Retinal pigment epithelial cell (primary cell): ENCODE results near the gene NVL.

ENCODE experiments used
- DNase-seq: peaks from one replicate; pipeline ENCODE4 v3.0.0-alpha.2; 2010; ENCODE audit warnings: low read depth
- H3K4me3 ChIP-seq: 2 replicates; pipeline ENCODE4 v1.5.1; 2011; ENCODE audit warnings: mild to moderate bottlenecking, low read length, control low read depth, moderate library complexity
- TF ChIP-seq, protein P1 (sequence below): conservative IDR thresholded peaks from 2 replicates; pipeline ENCODE4 v1.5.1; 2011; ENCODE audit warnings: low read depth, low read length, control low read depth, inconsistent platforms

NVL gene

DNA sequence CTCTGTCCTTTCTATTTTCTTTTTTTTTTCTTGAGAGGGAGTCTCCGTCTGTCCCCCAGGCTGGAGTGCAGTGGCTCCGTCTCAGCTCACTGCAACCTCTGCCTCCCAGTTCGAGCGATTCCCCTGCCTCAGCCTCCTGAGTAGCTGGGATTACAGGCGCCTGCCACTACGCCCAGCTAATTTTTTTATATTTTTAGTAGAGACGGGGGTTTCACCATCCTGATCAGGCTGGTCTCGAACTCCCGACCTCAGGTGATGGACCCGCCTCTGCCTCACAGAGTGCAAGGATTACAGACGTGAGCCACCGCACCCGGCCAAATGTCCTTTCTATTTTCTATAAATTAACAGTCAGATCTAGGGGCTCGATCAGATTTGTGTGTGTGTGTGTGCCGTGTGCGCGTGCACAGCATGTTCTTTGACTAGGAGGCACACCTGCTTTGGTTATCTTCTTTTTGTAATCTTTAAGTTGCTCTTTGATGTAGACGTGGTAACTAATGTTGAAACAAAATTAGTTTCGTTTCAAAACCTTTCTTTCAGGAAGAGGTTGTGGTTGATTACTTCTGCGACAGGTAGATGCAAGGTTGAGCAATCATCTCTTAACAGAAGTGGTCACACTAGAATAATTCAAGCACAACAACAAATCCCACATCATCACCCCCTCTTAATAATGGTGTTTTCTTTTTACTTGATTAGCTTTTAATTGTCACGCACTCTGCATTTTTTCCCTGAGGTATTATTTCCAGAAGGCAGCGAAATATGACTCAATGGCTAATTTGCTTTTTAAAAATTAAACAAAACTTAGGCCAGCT, 147.7 kb downstream of the NVL start:
- peak overlapping the region; percentile 72 for H3K4me3 ChIP-seq
- TF ChIP-seq, protein P1, sequence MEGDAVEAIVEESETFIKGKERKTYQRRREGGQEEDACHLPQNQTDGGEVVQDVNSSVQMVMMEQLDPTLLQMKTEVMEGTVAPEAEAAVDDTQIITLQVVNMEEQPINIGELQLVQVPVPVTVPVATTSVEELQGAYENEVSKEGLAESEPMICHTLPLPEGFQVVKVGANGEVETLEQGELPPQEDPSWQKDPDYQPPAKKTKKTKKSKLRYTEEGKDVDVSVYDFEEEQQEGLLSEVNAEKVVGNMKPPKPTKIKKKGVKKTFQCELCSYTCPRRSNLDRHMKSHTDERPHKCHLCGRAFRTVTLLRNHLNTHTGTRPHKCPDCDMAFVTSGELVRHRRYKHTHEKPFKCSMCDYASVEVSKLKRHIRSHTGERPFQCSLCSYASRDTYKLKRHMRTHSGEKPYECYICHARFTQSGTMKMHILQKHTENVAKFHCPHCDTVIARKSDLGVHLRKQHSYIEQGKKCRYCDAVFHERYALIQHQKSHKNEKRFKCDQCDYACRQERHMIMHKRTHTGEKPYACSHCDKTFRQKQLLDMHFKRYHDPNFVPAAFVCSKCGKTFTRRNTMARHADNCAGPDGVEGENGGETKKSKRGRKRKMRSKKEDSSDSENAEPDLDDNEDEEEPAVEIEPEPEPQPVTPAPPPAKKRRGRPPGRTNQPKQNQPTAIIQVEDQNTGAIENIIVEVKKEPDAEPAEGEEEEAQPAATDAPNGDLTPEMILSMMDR: no peak
- DNase-seq: no peak

- TF ChIP-seq, protein P1: no peak
- H3K4me3 ChIP-seq: no peak overlapping the region
- DNase-seq: no peak
Measured at GRCh38 chr1:224181453-224181810, 148.5 kb downstream of the NVL start.

DNA sequence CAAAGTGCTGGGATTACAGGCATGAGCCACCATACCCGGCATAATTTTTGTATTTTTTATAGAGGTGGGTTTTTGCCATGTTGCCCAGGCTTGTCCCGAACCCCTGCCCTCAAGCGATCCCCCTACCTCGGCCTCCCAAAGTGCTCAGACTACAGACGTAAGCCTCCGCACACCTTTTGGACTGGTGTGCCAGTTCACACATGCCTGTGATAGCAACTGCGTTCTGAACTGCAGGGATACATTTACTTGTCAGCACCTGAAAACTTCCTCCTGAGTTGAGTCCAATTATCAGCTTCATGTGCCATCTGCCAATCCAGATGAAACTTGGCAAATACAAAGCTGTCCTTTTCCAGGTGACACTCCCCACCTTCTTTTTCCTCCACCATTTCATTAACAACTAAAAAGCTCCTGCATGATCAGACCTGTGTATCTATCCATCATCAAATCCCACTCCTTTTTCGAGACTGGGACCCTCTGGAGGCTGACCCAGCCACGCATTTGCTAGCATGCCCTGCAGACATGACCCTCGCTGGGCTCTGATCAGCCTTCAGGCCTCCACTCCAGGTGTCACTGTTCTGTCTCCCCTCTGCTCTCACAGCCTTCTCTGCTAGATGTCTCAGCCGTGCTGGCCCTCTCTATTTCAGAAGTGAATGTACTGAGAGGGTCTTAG, 149.1 kb downstream of the NVL start:
- TF ChIP-seq, protein P1: no peak
- H3K4me3 ChIP-seq: no peak overlapping the region
- no peak for DNase-seq

- TF ChIP-seq, protein P1: no peak
- no peak overlapping the region for H3K4me3 ChIP-seq
- no peak for DNase-seq
Measured at GRCh38 chr1:224178894-224179293, 151.1 kb downstream of the NVL start.

DNA sequence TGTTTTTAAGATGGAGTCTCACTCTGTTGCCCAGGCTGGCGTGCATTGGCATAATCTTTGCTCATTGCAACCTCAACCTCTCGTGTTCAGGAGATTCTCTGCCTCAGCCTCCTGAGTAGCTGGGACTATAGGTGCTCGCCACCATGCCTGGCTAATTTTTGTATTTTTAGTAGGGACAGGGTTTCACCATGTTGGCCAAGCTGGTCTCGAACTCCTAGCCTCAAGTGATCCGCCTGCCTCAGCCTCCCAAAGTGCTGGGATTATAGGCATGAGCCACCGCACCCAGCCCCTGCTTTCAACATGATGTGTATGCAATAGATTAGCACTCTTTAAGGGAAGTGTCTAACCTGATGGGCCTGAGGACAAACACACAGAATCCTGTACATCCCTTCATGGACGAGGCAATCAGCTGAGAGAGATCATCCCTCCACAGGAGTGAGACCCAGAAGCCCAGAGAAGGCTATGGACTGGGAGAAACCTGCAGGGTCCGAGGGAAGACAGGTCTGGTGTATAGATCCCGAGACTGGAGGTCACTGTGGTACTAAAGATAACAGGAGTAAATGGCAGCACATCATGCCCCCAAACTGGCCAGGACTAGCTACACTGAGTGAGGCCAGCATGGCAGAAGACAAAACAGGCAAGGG, 152.5 kb downstream of the NVL start:
- H3K4me3 ChIP-seq: no peak overlapping the region
- TF ChIP-seq, protein P1: no peak
- DNase-seq: no peak
